CD14-positive monocyte (primary cell): ENCODE measurements around the gene PDZRN3. TPM values are rescaled to one million over a fixed set of nuclear protein-coding genes. Genes with fewer than 3 reads are reported as not detected.

Experiments
- DNase-seq, 3 donors: peaks; one replicate each; pipeline ENCODE4 v3.0.0-alpha.2; 2011 to 2022
- H2AFZ ChIP-seq: 2 replicates; pipeline ENCODE4 v1.6.0; 2012; ENCODE audit warnings: mild to moderate bottlenecking, low read depth, low read length, inconsistent platforms; ENCODE audit not compliant: insufficient read depth, poor library complexity, severe bottlenecking
- H3K27ac ChIP-seq, 2 donors: 1 replicate in 1 of 2; 2 replicates in 1 of 2; pipeline ENCODE4 v1.5.1; 2012 to 2013; ENCODE audit warnings: low read length in 2 of 2, control low read depth in 1 of 2, inconsistent platforms in 1 of 2, low read depth in 1 of 2, mild to moderate bottlenecking in 1 of 2
- H3K27me3 ChIP-seq, 2 donors: one replicate each; pipeline versions ENCODE4 v1.6.0 to v1.6.1; 2011 to 2013; ENCODE audit warnings: low read length in 2 of 2; ENCODE audit not compliant: control insufficient read depth in 2 of 2, insufficient read depth in 2 of 2
- H3K36me3 ChIP-seq, 2 donors: replicated peaks in 1 of 2; 1 replicate in 1 of 2; 2 replicates in 1 of 2; pipeline versions ENCODE4 v1.5.1 to v1.6.1; 2012 to 2013; ENCODE audit warnings: low read length in 2 of 2, control low read depth in 1 of 2, inconsistent platforms in 1 of 2, mild to moderate bottlenecking in 1 of 2; ENCODE audit not compliant: insufficient read depth in 2 of 2, control insufficient read depth in 1 of 2
- H3K4me1 ChIP-seq, 2 donors: 1 replicate in 1 of 2; 2 replicates in 1 of 2; pipeline versions ENCODE4 v1.5.1 to v1.6.1; 2012 to 2013; ENCODE audit warnings: low read length in 2 of 2, control low read depth in 1 of 2, inconsistent platforms in 1 of 2, mild to moderate bottlenecking in 1 of 2, moderate library complexity in 1 of 2; ENCODE audit not compliant: insufficient read depth in 2 of 2, control insufficient read depth in 1 of 2
- H3K4me2 ChIP-seq: replicated peaks from 2 replicates; pipeline ENCODE3; 2012; ENCODE audit warnings: low read length, moderate library complexity, mild to moderate bottlenecking; ENCODE audit not compliant: poor library complexity, severe bottlenecking; ENCODE audit errors: extremely low read depth
- H3K4me3 ChIP-seq, 3 experiments: fragments of 200-600 bp in 1 of 3; sonication (generic) in 1 of 3; replicated peaks in 1 of 3; 1 replicate in 2 of 3; 2 replicates in 1 of 3; pipeline ENCODE4 v1.5.1; 2011 to 2013; ENCODE audit warnings: low read length in 3 of 3, mild to moderate bottlenecking in 3 of 3, control low read depth in 2 of 3, low read depth in 2 of 3, inconsistent platforms in 1 of 3, moderate library complexity in 1 of 3
- H3K79me2 ChIP-seq: 2 replicates; pipeline ENCODE4 v1.6.0; 2012; ENCODE audit warnings: mild to moderate bottlenecking, control low read depth, inconsistent platforms, low read length, moderate library complexity; ENCODE audit not compliant: insufficient read depth
- H3K9ac ChIP-seq: 2 replicates; pipeline ENCODE4 v1.6.0; 2017; ENCODE audit warnings: low read length, mild to moderate bottlenecking; ENCODE audit not compliant: insufficient read depth, poor library complexity, severe bottlenecking
- H3K9me3 ChIP-seq, 2 donors: replicated peaks in 1 of 2; 1 replicate in 1 of 2; 2 replicates in 1 of 2; pipeline versions ENCODE4 v1.5.1 to v1.6.1; 2012 to 2013; ENCODE audit warnings: low read length in 2 of 2, control low read depth in 1 of 2; ENCODE audit not compliant: control insufficient read depth in 1 of 2, insufficient read depth in 1 of 2
- H4K20me1 ChIP-seq: 2 replicates; pipeline ENCODE4 v1.6.0; 2012; ENCODE audit warnings: mild to moderate bottlenecking, low read length, control low read depth, moderate library complexity; ENCODE audit not compliant: insufficient read depth
- H3K27ac Mint-ChIP-seq, 7 donors: one replicate each; pipeline ENCODE4 v1.8.0; 2020; ENCODE audit warnings: mild to moderate bottlenecking in 7 of 7, mixed read lengths in 7 of 7, moderate library complexity in 6 of 7, inconsistent platforms in 2 of 7
- H3K27me3 Mint-ChIP-seq, 3 donors: one replicate each; pipeline ENCODE4 v1.8.0; 2021 to 2022; ENCODE audit warnings: low read depth in 3 of 3, mild to moderate bottlenecking in 3 of 3, mixed read lengths in 3 of 3, moderate library complexity in 3 of 3, inconsistent platforms in 1 of 3
- H3K36me3 Mint-ChIP-seq, 2 donors: one replicate each; pipeline ENCODE4 v1.8.0; 2020; ENCODE audit warnings: mixed read lengths in 2 of 2, inconsistent platforms in 1 of 2, mild to moderate bottlenecking in 1 of 2
- H3K4me1 Mint-ChIP-seq: one replicate; pipeline ENCODE4 v1.8.0; 2020; ENCODE audit warnings: mild to moderate bottlenecking, mixed read lengths
- H3K4me3 Mint-ChIP-seq, 2 donors: one replicate each; pipeline ENCODE4 v1.8.0; 2020; ENCODE audit warnings: mild to moderate bottlenecking in 2 of 2, mixed read lengths in 2 of 2, moderate library complexity in 1 of 2
- H3K9me3 Mint-ChIP-seq, 7 donors: one replicate each; pipeline ENCODE4 v1.8.0; 2020 to 2022; ENCODE audit warnings: mixed read lengths in 7 of 7, mild to moderate bottlenecking in 6 of 7, moderate library complexity in 6 of 7, inconsistent platforms in 2 of 7
- CTCF ChIP-seq: fragments of 200-600 bp; IDR thresholded peaks from one replicate; pipeline ENCODE4 v1.8.0; 2022; ENCODE audit warnings: antibody characterized with exemption, mild to moderate bottlenecking
- WGBS: methylation state at CpG from one replicate; pipeline ENCODE4 v1.1.5; 2013; ENCODE audit warnings: missing lambda C conversion rate; ENCODE audit not compliant: insufficient coverage; 5-methylcytosine and 5-hydroxymethylcytosine counted together
- intact Hi-C, 2 donors: fragments of 100-400 bp; cut with micrococcal nuclease; formaldehyde crosslinking; loops; one replicate each; pipeline versions ENCODE4 v1.15.0 to v1.15.1; 2023
- polyA plus RNA-seq, 3 donors: library from polyadenylated mRNA; depleted of rRNA in 1 of 3; unstranded in 2 of 3; stranded (reverse) in 1 of 3; fragments of 300-500 nt in 2 of 3; fragments of >200 nt in 1 of 3; fragmentation: Illumina TruSeq in 2 of 3; gene quantifications; 1 replicate in 2 of 3; 2 replicates in 1 of 3; pipeline ENCODE4 v1.2.3, GENCODE V29; 2012 to 2021

Gene PDZRN3
- polyA plus RNA-seq, 3 donors = not detected

- Histone ChIP-seq H3K9me3 (no peaks in the 10 kb centered on the region), H3K36me3 (no peaks in the 10 kb centered on the region), H3K27ac (no peak overlapping the region), H3K4me2 (no peak overlapping the region), H2AFZ (no peak overlapping the region), H3K4me1 (no peaks in the 10 kb centered on the region), H3K9ac (no peak overlapping the region), H3K4me3 (no peak overlapping the region), H3K79me2 (no peaks in the 10 kb centered on the region), H3K27me3 (peaks cover 0 to 2% of the 10 kb centered on the region in 2 donors), H4K20me1 (no peaks in the 10 kb centered on the region)
- no peaks in the 10 kb centered on the region for H3K4me1 Mint-ChIP-seq
- DNase-seq = no peak
- H3K27me3 Mint-ChIP-seq = peaks cover 0 to 11% (median 4%) of the 10 kb centered on the region in 3 donors
- TF ChIP-seq CTCF = no peak
- no peaks in the 10 kb centered on the region for H3K36me3 Mint-ChIP-seq
- peaks cover 0 to 5% (median 0%) of the 10 kb centered on the region in 7 donors for H3K9me3 Mint-ChIP-seq
- H3K4me3 Mint-ChIP-seq = no peak overlapping the region
- no CpG with 5 or more reads among the region's 5 CpGs for WGBS
- intact Hi-C loops = no loop called here
- no peak overlapping the region for H3K27ac Mint-ChIP-seq
Observed at GRCh38 chr3:73411993-73412392, 212.7 kb downstream of the PDZRN3 start.

GRCh38 chr3:73411545-73411944 lies 213.2 kb downstream of the PDZRN3 start:
- Histone ChIP-seq H3K4me3 (no peak overlapping the region), H3K4me2 (no peak overlapping the region), H3K4me1 (no peaks in the 10 kb centered on the region), H3K79me2 (no peaks in the 10 kb centered on the region), H2AFZ (no peak overlapping the region), H4K20me1 (no peaks in the 10 kb centered on the region), H3K9me3 (no peaks in the 10 kb centered on the region), H3K36me3 (no peaks in the 10 kb centered on the region), H3K9ac (no peak overlapping the region), H3K27me3 (peaks cover 0 to 2% of the 10 kb centered on the region in 2 donors), H3K27ac (no peak overlapping the region)
- Mint-ChIP-seq H3K9me3 (peaks cover 0 to 5% (median 0%) of the 10 kb centered on the region in 7 donors), H3K27me3 (peaks cover 0 to 9% (median 2%) of the 10 kb centered on the region in 3 donors), H3K4me1 (no peaks in the 10 kb centered on the region), H3K36me3 (no peaks in the 10 kb centered on the region), H3K4me3 (no peak overlapping the region), H3K27ac (no peak overlapping the region)
- no peak for DNase-seq
- TF ChIP-seq CTCF = no peak
- 79% methylated on average over 2 of the region's 7 CpGs for WGBS
- intact Hi-C loops = no loop called here
